ENCODE results near the gene PCDH17. TPM values are rescaled to one million over a fixed set of nuclear protein-coding genes. Genes with fewer than 3 reads are reported as not detected.
A peak's percentile ranks its signal among the peaks of the same experiment; 100 is the strongest.

Gene PCDH17
- 0.17 and 0.27 TPM in 2 replicates for polyA plus RNA-seq (2011; rRNA removed)
- polyA plus RNA-seq (2012; cell fraction: cytosol; rRNA removed) = 0.22 and 0.26 TPM in 2 replicates
- polyA plus RNA-seq (2012; cell fraction: nucleus; rRNA removed) = 0.21 and 0.25 TPM in 2 replicates
- 0.01 TPM in 1 of 3 replicates, not detected in the others for polyA plus RNA-seq (2017; fragmentation: RNase III; extraction: RNeasy Plus Mini Kit Qiagen cat#74134 plus additional on column Dnase treatment)
- 0.29 and 0.68 TPM in 2 replicates for polyA minus RNA-seq (2011; rRNA and poly(A)+ RNA removed)

DNA sequence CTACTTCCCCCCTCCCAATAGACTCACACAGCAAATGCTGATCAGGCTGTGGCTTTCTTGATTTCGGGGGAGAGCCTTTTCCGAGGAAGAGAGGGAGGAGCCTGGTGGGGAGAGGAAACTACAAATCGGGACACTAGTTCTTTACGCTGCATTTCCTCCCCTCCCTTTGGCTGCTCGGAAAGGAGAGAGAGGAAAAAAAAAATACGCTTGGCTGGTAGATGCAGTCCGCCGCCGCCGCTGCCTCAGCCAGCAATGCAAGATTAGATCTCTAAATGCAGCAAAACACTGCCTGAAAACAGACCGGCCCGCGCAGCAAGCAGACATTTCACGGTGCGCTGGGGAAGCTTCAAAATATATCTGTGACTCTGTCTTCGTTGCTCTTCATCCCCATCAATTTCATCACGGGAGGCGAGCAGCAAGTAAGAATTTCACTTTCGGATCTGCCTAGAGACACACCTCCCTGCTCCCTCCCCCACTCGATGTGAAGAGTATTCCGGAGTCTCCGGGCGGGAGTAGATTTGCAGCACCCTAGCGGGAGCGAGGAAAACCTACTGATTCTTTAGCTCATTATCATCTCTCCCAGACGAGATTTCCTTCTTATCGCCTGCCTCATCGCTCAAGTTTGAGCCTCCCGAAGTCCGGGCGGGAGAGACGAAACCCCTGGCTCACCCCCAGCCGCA is at the start of gene PCDH17:
Gene PCDH17, plus strand, starts transcription at position 149 of the 680 bp plus-strand sequence. CDS start 803 bp downstream, outside the sequence.
- ChIA-PET CTCF (interaction anchor here (0.6 kb wide), 1 partner anchor 48 kb away, joined by 4 read pairs; no protein-coding TSS in a partner anchor), POLR2A (no interaction called here)
- DNase-seq (ENCODE audit: low read depth in 1 of 2, low spot score in 1 of 2) = no peak
- peak in 1 of 2 experiments; percentile 58; a peak in 3 of 6 replicates for ATAC-seq
- Histone ChIP-seq H3K9me3 (no peaks in the 10 kb centered on the region), H3K4me2 (peak within 1 kb of the TSS; percentile 66), H3K4me1 (no peaks in the 10 kb centered on the region), H3K27ac (no peak within 1 kb of the TSS), H3K4me3 (peak within 1 kb of the TSS; percentile 32; the same call in 2 of the 3 replicates)
- no peak for FAIRE-seq
- 14% methylated on average over 32 of the region's 33 CpGs for WGBS (ENCODE audit: missing lambda C conversion rate)
- TF ChIP-seq HOXB13 (CRISPR knock-in tag; IDR thresholded peaks at IDR 0.05; ENCODE audit: low read depth) (no peak), HEYL (CRISPR knock-in tag; IDR thresholded peaks at IDR 0.05) (no peak), NR3C1 (IDR thresholded peaks at IDR 0.05) (no peak), SREBF2 (IDR thresholded peaks at IDR 0.05) (no peak), E2F6 (IDR thresholded peaks at IDR 0.05; ENCODE audit: borderline replicate concordance, low read depth) (no peak)
- TF ChIP-seq, protein P1, sequence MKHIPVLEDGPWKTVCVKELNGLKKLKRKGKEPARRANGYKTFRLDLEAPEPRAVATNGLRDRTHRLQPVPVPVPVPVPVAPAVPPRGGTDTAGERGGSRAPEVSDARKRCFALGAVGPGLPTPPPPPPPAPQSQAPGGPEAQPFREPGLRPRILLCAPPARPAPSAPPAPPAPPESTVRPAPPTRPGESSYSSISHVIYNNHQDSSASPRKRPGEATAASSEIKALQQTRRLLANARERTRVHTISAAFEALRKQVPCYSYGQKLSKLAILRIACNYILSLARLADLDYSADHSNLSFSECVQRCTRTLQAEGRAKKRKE (CRISPR knock-in tag; IDR thresholded peaks at IDR 0.05; ENCODE audit: low read depth) = no peak

- ChIA-PET POLR2A (no interaction called here), CTCF (no interaction called here)
- ATAC-seq = no peak
- Histone ChIP-seq H3K4me3 (no peak overlapping the region), H3K9me3 (no peaks in the 10 kb centered on the region), H3K4me1 (no peaks in the 10 kb centered on the region), H3K4me2 (no peak overlapping the region), H3K27ac (no peak overlapping the region)
- no peak for DNase-seq (ENCODE audit: low read depth in 1 of 2, low spot score in 1 of 2)
- FAIRE-seq = no peak
- TF ChIP-seq HOXB5 (CRISPR knock-in tag; IDR thresholded peaks at IDR 0.05) (no peak), CBX8 (IDR thresholded peaks at IDR 0.05) (no peak), MAX (IDR thresholded peaks at IDR 0.05) (no peak), FOSB (CRISPR knock-in tag; IDR thresholded peaks at IDR 0.05) (no peak), KDM5A (IDR thresholded peaks at IDR 0.05) (no peak), MYC (IDR thresholded peaks at IDR 0.05; ENCODE audit: borderline replicate concordance, low read length) (no peak), ZFP36 (IDR thresholded peaks at IDR 0.05; ENCODE audit: borderline replicate concordance, partially characterized antibody) (no peak)
- TF ChIP-seq, protein P2, sequence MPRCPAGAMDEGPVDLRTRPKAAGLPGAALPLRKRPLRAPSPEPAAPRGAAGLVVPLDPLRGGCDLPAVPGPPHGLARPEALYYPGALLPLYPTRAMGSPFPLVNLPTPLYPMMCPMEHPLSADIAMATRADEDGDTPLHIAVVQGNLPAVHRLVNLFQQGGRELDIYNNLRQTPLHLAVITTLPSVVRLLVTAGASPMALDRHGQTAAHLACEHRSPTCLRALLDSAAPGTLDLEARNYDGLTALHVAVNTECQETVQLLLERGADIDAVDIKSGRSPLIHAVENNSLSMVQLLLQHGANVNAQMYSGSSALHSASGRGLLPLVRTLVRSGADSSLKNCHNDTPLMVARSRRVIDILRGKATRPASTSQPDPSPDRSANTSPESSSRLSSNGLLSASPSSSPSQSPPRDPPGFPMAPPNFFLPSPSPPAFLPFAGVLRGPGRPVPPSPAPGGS (IDR thresholded peaks at IDR 0.05) = no peak
- WGBS (ENCODE audit: missing lambda C conversion rate) = 0% methylated on average over 1 of the region's 6 CpGs
Observed at GRCh38 chr13:57582032-57582431, 49.5 kb upstream of the PCDH17 start.

DNA sequence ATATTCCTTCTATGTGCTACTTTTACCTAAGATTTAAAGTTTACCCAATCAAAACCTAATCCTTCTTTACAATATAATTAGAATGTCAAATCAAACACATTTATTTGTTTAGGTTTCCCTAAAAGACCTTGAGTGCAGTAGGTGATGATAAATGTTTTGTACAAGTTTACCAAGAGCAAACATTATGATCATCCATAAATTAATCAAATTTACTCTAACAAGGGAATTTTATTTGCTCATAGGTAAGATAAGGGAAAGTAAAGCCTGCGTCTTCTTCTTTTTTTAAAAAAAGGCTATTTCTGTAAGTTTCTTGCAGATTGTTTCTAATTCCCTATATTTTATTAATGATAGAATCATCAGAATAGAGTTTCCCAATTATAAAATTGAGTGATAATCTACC is 48.0 kb upstream of the PCDH17 start:
- Histone ChIP-seq H3K9me3 (no peaks in the 10 kb centered on the region), H3K4me1 (no peaks in the 10 kb centered on the region), H3K4me3 (no peak overlapping the region), H3K27ac (no peak overlapping the region), H3K4me2 (no peak overlapping the region)
- WGBS (ENCODE audit: missing lambda C conversion rate) = 0% methylated on average over 1 of the region's 1 CpG
- ATAC-seq (no peak), FAIRE-seq (no peak), DNase-seq (ENCODE audit: low read depth in 1 of 2, low spot score in 1 of 2) (no peak)
- ChIA-PET POLR2A (no interaction called here), CTCF (no interaction called here)
- TF ChIP-seq JUNB (IDR thresholded peaks at IDR 0.05) (no peak), RCOR1 (IDR thresholded peaks at IDR 0.05; ENCODE audit: low read depth, low read length) (no peak), E2F6 (IDR thresholded peaks at IDR 0.05; ENCODE audit: borderline replicate concordance, low read depth) (no peak), SMC3 (IDR thresholded peaks at IDR 0.05) (no peak), POLR2A (IDR thresholded peaks at IDR 0.05; ENCODE audit: low read length) (no peak), CHD4 (IDR thresholded peaks at IDR 0.05; ENCODE audit: borderline replicate concordance) (no peak), RARB (CRISPR knock-in tag; IDR thresholded peaks at IDR 0.05) (no peak), KDM1A (IDR thresholded peaks at IDR 0.05; ENCODE audit: low read depth) (no peak), FOSL2 (IDR thresholded peaks at IDR 0.05) (no peak), FOSL2 (CRISPR knock-in tag; IDR thresholded peaks at IDR 0.05) (no peak)
- TF ChIP-seq, protein P3, sequence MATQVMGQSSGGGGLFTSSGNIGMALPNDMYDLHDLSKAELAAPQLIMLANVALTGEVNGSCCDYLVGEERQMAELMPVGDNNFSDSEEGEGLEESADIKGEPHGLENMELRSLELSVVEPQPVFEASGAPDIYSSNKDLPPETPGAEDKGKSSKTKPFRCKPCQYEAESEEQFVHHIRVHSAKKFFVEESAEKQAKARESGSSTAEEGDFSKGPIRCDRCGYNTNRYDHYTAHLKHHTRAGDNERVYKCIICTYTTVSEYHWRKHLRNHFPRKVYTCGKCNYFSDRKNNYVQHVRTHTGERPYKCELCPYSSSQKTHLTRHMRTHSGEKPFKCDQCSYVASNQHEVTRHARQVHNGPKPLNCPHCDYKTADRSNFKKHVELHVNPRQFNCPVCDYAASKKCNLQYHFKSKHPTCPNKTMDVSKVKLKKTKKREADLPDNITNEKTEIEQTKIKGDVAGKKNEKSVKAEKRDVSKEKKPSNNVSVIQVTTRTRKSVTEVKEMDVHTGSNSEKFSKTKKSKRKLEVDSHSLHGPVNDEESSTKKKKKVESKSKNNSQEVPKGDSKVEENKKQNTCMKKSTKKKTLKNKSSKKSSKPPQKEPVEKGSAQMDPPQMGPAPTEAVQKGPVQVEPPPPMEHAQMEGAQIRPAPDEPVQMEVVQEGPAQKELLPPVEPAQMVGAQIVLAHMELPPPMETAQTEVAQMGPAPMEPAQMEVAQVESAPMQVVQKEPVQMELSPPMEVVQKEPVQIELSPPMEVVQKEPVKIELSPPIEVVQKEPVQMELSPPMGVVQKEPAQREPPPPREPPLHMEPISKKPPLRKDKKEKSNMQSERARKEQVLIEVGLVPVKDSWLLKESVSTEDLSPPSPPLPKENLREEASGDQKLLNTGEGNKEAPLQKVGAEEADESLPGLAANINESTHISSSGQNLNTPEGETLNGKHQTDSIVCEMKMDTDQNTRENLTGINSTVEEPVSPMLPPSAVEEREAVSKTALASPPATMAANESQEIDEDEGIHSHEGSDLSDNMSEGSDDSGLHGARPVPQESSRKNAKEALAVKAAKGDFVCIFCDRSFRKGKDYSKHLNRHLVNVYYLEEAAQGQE (IDR thresholded peaks at IDR 0.05) = no peak
- TF ChIP-seq, protein P4, sequence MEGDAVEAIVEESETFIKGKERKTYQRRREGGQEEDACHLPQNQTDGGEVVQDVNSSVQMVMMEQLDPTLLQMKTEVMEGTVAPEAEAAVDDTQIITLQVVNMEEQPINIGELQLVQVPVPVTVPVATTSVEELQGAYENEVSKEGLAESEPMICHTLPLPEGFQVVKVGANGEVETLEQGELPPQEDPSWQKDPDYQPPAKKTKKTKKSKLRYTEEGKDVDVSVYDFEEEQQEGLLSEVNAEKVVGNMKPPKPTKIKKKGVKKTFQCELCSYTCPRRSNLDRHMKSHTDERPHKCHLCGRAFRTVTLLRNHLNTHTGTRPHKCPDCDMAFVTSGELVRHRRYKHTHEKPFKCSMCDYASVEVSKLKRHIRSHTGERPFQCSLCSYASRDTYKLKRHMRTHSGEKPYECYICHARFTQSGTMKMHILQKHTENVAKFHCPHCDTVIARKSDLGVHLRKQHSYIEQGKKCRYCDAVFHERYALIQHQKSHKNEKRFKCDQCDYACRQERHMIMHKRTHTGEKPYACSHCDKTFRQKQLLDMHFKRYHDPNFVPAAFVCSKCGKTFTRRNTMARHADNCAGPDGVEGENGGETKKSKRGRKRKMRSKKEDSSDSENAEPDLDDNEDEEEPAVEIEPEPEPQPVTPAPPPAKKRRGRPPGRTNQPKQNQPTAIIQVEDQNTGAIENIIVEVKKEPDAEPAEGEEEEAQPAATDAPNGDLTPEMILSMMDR (IDR thresholded peaks at IDR 0.05) = no peak

Measured in A549 (cell line).